Limb (tissue), 2 donors: ENCODE results near the gene DSCAML1.

Experiments
- DNase-seq, 2 donors: peaks; one replicate each; pipeline ENCODE4 v3.0.0-alpha.2; 2016; ENCODE audit errors: extremely low spot score in 2 of 2

DSCAML1 gene

DNA sequence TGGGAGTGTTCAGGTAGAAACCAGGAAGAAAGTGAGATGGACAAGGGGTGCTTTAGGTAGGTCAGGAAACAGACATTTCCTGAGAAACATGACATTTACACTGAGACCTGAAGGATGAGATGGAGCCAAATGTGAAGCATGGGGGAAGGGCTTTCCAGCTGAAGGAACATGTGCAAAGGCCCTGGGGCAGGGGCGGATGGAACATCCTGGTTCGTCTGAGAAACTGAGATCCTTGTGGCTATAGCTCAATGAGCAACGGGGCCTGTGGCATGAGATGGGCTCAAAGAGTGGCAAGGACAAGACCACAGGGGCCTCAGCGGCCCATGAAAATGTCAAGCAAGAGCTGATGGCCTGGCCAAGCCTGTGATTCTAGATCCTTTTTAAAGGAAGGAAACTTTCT lies 127.4 kb downstream of the DSCAML1 start:
- no peak for DNase-seq

DNA sequence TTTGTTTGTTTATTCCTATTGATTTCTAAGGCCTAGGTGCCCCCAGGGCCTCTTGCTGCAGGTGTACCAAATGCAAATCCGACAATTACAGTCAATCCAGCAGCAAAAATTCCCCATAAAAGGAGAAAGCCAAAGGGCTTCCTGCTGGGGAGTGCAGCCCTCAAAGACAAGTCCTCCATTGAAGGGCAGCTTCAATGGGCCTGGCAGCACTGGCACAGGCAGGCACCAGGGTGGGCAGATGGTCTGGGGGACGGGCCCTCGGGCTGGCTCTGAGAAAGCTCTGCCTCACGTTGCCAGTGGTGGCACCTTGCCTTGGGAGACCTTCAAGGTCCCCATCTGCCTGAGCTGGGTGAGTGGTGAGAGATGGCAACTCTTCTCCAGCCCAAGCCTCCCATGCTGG lies 128.0 kb downstream of the DSCAML1 start:
- DNase-seq = no peak

DNA sequence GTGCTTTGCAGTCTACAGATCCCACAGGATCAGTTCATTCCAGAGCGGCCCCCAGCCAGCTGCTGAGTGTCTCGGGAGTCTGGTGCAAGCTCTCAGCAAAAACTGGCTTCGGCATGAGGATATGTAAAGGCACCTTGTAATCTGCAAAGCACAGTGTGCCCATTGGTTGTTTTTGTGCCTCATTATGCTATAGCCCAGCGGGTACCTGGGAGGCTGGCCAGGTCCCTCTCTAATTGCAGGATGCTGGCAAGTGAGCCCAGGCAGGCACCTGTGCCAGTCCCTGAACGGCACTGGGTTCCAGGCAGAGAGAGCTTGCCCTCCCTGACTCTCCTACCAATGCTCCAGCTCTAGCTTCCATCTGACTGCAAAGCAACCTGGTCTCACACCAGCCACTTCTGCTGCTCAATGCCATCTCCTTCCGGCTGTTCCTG lies 128.7 kb downstream of the DSCAML1 start:
- no peak for DNase-seq

DNA sequence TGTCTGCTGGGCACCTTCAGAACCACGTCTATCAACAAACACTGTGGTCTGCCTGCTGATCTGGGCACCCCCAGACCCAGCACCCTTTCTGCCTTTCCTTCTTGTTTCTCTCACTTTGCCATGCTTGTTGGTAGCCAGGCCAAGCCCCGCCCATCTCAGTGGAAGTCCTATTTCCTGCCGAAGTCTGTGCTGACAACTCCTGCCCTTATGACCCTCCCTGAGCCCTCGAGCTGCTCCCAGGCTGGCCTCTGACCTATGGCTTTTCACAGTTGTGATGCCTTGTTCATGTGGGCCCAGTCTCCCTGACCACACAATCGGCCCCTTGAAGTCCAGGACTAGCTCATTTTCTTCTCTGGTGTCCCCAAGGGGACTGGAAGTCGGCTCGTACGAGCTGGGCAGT lies 132.1 kb downstream of the DSCAML1 start:
- DNase-seq = no peak

DNA sequence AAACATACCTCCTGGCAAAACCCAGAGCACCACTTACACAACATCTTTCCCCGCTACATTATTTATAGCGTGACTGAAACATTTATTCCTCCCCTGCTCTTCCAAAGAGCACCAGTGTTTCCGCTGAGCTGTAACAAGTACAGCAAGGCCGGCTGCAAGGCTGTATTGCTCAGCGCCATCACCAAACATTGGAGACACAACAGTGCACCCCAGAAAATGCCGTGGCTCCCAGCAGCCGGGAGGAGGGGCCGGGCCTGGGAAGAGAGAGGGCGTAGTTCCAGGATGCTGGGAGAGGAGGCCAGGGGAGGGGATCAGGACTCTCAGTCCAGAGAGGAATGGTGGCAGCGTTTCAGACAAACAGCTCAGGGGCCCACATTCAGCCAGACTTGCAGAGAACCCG lies 133.2 kb downstream of the DSCAML1 start:
- peak; percentile 47 to 72 for DNase-seq

DNA sequence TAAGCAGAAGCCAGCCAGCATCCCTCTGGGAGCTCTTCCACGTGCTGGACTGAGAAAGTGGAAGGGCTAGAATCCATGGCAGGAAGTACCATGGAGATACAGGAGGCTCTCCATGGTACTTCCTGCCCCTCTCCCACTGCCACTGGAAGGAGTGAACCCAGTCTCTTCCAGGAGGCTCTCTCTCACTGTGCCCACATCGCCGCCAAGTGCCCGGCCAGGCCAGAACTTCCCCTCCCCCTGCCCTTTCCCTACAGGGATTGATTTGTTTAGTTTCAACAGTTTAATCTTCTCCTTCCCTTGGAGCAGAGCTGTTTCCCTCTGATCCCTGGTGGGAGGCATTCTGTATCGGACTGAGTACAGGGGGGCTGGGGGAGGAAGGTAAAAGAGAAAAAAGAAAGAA lies 133.6 kb downstream of the DSCAML1 start:
- DNase-seq = no peak

DNA sequence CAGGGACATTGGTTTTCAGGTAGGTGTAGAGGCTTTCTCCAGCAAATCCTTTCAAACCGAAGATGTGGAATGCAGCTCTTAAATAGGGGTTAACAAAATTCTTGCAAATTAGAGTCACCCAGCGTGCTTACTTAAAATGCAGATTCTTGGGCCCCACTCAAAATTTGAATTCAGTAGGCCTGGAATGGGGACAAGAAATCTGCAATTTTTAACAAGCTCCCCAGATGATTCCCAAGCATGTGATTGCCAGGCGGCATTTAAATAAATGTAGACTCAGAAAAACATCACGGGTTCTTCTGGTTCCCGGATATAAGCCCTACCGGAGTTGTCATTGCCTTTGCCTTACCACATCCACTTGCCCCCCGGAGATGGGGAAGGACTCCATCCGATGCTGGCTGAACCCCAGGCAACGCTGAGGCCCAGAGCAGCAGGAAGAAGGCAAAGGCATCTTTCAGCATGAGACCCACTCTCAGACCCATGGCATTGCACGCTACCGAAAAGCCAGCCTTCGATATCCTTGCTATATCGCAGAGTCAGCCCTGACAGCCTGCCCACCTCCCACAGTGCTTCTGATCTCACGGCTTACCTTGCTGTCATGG lies 134.2 kb downstream of the DSCAML1 start:
- no peak for DNase-seq

DNA sequence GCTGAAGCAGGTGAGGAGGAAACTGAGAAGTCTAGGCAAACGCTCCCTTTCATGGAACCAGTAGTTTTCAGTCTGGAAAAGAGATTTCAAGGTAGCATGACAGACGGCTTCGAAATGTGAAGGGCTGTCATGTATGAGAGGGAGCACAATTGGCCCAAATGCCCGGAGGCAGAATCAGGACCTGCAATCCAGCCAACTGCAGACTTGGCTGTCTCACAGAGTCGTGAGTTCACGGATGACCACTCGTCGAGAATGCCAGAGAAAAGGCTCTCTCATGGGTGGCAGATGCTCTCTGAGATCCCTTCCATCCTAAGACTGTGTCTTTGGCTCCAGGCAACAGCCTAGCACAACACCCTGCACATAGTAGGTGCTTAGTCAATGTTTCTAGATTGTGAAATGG lies 134.8 kb downstream of the DSCAML1 start:
- no peak for DNase-seq

DNA sequence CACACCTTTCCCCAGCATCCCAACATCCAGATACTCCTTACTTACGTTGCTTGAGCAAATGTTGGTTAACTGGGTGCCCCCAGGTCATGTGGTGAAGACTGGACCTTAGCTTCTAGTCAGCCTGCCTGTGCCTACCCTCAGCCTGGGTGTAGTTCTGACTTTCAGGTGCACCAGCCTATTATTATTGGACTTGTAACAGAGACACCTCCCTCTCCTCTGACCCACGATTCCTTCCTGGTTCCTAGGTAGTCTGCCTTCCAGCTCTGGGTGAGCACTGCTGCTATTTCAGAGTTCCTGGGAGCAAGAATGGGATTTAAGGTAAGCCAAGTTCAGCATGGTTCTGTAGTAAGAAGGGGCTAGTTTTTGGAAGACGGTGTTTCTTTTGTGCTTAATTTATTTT lies 138.2 kb downstream of the DSCAML1 start:
- DNase-seq = no peak

DNA sequence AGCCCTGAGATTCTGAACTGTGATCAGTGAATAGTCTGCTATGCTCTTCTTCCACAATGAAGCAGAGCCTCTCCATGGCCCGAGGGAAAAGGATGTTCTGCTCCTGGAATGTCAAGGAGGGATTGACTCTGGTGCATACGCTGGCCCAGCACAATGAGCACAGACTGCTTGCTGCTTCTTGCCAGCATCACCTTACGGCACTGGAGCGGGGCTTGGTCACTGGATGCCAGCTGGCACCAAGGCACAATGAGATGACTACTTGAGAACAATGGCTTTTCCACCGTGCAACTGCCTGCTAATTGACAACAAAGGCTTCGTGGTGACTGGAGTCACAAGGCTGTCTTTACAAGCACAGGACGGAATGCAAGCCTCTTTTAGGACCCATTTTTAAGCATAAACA lies 139.2 kb downstream of the DSCAML1 start:
- no peak for DNase-seq

DNA sequence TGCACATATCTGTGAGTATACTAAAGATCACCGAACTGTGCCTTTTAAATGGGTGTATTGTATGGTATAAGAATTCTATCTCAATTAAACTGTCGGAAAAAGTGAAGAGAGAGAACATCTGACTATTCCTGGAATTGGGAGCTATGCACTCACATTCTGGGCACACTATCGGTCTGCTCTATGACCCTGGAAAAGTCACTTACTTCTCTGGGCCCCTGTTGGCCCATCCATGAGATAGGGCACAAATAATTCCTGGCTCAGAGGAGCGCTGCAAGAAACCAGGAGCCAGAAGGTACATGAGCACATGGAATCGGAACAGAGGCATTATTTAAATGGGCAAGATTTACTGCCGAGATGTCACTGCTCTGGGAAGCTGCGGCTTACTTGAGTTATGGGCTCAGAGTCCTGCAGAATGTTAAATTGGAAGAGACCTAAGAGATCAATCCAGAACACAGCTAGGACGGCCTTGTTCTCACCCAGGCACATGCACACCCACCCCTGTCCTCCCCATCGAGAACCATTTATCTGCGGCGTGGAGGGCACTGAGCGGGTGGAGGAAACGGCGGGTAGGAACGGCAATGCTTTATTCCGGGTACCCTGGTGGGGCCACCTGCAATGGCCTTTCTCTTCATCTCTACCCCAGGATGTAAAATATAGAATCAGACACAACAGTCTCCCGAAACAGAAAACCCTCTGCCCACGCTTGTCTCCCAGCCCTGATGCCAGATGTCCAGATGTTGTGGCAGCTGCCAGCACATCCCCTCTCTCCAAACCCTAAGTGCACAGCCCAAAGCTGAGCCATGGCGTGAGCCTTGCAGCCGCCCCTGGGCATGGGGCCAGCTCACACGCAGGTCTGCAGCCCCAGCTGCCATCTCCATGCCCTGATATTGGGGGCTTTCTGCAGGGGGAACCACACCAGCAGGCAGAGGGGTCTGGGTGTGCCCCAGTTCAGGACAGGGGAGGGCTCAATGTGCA lies 142.4 kb downstream of the DSCAML1 start:
- DNase-seq = peak in 1 of 2 donors; percentile 58

DNA sequence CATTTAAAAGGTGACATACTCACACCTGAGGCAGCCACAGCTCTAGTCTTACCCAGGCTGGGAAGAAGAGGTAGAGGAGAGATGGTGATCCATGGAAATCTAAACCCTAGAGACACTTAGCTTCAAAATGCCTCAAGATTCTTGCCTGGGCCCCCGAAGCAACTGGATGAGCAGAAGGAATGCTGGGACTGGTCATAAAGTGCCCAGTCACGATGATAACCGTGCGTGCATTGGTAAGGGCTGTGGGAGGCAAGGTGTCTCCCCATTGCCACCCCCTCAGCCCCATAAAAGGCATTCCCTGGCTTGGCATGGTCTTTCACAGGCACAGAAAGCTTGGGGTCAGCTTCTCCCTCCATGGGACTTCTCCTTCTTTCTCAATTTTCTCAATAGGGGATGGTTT lies 144.5 kb downstream of the DSCAML1 start:
- no peak for DNase-seq

DNA sequence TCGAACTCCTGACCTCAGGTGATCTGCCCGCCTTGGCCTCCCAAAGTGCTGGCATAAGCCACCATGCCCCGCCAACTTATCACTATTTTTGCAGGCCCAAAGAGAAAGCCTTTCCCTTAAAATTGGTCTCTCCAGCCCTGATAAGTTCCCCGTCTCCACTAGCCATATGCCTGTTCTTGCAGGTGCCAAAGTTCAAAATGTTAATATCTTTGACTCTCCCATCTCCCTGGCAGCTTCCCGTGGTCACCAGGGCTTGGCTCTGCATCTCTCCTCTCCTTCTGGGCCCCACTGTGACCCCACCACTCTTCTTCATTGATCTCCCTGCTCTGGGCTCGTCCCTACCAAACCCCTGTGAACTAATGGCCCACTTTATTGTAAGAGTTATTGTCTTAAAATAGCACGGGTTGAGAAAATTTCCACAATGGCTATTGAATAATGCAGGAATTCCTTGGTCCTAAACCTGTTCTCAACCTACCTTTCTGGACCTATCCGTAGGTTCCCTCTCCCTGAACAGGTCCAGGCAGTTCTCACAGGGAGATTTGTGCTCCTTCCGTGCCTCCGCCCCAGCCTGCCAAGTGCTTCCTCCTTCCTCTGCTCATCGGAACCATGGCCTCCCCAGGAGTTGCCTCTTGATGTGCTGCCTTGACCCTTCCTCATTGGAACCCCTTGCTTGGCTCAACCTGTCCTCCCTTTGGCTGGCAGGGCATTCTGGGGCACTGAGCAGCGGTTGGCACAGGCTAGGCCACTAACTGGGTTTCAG lies 147.5 kb downstream of the DSCAML1 start:
- DNase-seq = no peak

DNA sequence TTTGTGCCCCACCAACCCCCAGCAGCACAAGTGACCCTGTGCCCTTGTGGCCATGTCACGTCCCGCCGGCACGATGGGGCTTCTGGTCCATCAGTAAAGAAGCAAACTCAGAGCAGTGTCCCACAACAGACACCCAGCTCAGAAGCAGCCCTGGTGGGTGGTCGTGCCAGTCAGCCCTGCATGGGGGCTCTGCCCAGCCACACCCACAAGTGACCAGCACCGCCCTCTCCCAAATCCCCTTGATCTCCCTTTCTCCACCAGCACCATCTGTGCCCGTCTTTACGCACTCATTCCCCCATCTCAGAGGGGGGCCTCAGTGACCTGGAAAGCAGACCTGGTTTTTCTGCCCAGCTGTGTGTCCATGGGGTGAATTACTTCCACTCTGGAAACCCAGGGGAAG lies 149.1 kb downstream of the DSCAML1 start:
- DNase-seq = no peak

DNA sequence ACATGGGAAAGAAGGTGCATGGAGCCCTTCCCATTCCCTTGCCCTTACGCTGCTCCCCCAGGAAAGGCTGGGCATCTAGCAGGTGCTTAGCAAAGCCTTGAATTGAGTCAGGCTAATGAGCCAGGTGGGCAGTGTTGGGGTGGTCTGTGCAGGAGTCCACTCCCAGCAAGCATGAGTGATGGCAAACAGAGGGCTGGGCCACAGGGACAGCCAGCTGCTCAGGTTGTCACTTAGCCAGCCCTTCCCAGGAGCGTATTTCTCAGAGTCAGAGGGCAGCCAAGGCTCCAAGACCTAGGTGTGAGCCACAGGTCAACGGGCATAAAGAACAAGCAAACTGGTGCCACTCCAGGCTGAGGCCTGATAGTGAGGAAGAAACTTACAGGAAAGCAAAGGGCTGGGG lies 149.8 kb downstream of the DSCAML1 start:
- no peak for DNase-seq

DNA sequence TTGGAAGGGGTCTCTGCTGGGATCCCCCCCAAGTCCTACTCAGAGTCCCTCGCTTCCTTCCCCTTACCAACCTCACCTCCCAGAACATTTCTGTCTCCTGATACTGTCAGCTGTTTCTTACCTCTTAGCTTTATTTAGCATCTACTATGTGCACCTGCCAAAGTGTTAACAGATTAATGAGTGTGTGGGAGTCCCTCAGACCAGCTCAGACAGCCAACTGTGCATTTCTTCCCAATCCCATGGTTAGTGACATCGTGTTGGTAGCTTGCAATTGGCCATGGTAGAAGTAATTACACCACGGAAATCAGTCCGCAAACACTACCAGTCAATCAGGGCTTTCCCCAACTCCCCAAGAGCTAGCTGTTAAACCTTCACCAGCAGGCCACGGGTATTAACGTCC lies 150.6 kb downstream of the DSCAML1 start:
- no peak for DNase-seq

DNA sequence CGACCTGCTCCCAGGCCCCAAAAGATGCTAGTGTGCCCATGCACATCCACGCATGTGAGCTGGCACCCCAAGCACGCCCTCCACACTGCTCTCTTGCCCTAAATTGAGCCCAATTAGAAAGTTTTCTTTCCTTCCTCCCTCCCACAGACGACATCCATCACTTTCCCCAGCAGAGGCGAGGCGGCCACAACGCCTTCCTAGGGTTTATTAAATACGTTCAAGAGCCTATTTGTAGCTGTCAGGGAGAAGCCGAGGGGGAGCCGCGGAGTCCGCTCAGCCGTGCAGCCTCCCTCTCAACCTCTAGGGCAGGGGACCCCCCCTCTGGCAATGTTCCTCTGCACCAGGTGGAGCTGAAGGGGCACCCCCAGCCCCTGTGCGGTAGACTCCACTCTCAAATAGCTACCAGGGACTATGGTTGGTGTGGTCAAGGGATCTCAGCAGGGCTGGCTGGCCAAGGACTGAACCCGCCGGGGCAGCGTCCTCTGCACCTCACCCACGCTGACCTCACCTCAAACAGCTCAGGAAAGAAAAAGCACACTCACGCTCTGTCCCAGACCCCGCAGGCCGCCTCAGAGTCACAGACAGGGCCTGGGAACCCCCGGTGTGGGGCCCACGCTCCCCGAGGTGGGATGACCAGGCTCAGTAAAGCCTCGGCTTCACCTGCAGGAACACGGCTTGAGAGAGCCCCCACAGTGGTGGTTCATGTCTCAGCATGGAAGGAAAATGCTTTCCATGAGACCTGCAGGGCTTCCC lies 152.4 kb downstream of the DSCAML1 start:
- no peak for DNase-seq

DNA sequence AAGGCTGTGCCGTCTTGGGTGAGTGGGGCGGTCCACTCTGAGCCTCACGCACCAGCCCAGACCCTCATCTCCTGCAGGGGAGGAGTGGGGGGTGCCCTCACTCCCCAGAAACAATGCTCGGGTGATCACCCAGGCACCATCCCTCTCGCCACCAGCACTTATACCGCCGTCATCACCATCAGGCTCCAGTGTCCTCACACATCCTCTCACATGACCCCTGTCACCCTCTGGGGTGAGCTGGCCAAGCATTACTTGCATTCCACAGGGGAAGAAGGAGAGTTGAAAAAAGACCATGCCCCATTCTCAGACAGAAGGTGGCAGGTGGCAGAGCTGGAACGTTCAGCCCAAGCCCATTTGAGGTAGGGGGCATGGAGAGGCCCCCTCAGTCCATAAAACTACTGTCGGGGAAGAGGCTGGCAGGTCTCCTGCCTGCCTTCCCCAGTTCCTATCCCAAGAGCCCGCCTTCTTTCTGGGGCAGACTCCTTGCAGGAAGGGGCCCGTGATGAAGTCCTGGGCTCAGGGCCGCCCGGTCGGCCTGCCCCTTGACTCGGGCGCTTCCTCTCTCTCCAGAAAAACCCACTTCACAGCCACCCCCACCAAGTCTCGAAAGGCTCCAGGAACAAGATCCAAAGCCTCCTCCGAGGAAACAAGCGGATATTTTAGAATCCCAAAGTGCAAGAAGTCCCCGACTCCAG lies 153.3 kb downstream of the DSCAML1 start:
- no peak for DNase-seq

DNA sequence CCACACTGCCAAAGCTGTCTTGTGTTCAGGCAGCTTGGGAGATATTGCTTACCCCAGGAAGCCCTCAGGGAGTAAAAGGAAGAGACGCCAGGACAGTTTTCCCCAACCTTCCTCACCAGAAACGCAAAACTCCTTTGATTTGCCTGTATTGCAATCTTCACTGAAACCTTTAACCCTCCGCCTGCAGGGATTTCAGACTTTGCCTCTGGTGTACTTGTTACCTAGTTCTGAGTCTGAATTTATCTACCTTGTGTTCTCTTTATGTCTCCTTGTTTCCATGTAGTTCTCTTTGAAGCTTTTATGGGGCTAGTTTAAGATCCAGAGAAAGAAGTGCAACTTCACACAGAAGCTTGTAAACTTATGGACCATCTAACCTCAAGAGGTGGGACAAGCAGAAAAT lies 154.2 kb downstream of the DSCAML1 start:
- no peak for DNase-seq

DNA sequence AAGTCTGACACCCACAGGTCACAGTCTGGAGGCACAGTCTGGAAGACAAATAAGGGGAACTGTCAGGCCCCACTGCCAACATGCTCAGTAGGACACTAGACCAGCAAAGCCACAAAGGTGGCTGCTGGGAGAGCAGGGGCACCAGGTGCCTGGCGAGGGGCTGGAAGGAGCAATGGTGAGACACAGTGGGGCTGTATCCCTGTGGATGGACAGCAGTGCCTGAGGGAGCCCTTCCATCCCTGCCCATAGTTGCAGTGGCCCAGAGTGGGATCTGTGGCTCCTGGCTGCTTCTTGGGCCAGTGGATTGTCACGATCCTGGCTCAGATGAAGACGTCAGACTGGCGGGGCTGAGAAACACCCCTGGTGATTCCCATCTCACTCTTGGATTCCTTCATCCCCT lies 154.6 kb downstream of the DSCAML1 start:
- DNase-seq = no peak
